DND-41 (cell line): Measurements from ENCODE around the gene ALKBH7.

Source experiments
- ATAC-seq: fragments of 200-7000 bp; cut with Tn5 transposase; 3 replicates; pipeline ENCODE4 v1.9.1; 2021; ENCODE audit warnings: low read depth; ENCODE audit not compliant: insufficient read depth
- DNase-seq: peaks from one replicate; pipeline ENCODE4 v3.0.0-alpha.2; 2020
- H2AFZ ChIP-seq: 2 replicates; pipeline ENCODE4 v1.6.0; 2012; ENCODE audit warnings: low read depth, low read length
- H3K27ac ChIP-seq: 2 replicates; pipeline ENCODE4 v1.5.1; 2012; ENCODE audit warnings: low read length, inconsistent platforms
- H3K27me3 ChIP-seq: fragments of 200-600 bp; sonication (generic); 2 replicates; pipeline ENCODE4 v1.6.0; 2012; ENCODE audit warnings: low read length, mild to moderate bottlenecking, inconsistent platforms; ENCODE audit not compliant: insufficient read depth, poor library complexity
- H3K36me3 ChIP-seq: 2 replicates; pipeline ENCODE4 v1.5.1; 2012; ENCODE audit warnings: low read length, inconsistent platforms; ENCODE audit not compliant: insufficient read depth
- H3K4me1 ChIP-seq: 2 replicates; pipeline ENCODE4 v1.5.1; 2012; ENCODE audit warnings: mild to moderate bottlenecking, low read length; ENCODE audit not compliant: insufficient read depth
- H3K4me2 ChIP-seq: 2 replicates; pipeline ENCODE4 v1.6.0; 2012; ENCODE audit warnings: mild to moderate bottlenecking, moderate library complexity, low read length, inconsistent platforms; ENCODE audit not compliant: insufficient read depth
- H3K4me3 ChIP-seq, 2 experiments: fragments of 200-600 bp in 1 of 2; shearing (Covaris generic) in 1 of 2; 2 replicates each; pipeline ENCODE4 v1.5.1; 2012 to 2016; ENCODE audit warnings: inconsistent platforms in 2 of 2, low read length in 2 of 2, mild to moderate bottlenecking in 2 of 2, low read depth in 1 of 2, moderate library complexity in 1 of 2
- H3K79me2 ChIP-seq: 2 replicates; pipeline ENCODE4 v1.6.0; 2012; ENCODE audit warnings: low read length, inconsistent platforms; ENCODE audit not compliant: insufficient read depth
- H3K9ac ChIP-seq: 2 replicates; pipeline ENCODE4 v1.6.0; 2012; ENCODE audit warnings: low read depth, mild to moderate bottlenecking, inconsistent platforms, low read length, moderate library complexity
- H3K9me3 ChIP-seq: 2 replicates; pipeline ENCODE4 v1.5.1; 2012; ENCODE audit warnings: low read length, moderate library complexity, mild to moderate bottlenecking, inconsistent platforms; ENCODE audit not compliant: insufficient read depth, severe bottlenecking
- H4K20me1 ChIP-seq: 2 replicates; pipeline ENCODE4 v1.6.0; 2012; ENCODE audit warnings: low read length; ENCODE audit not compliant: insufficient read depth
- EZH2 ChIP-seq: IDR thresholded peaks from 3 replicates; pipeline ENCODE4 v1.6.1; 2012; ENCODE audit warnings: borderline replicate concordance, low read depth, mild to moderate bottlenecking, moderate library complexity, low read length, inconsistent platforms; ENCODE audit not compliant: severe bottlenecking
- TF ChIP-seq, protein P1 (sequence below): IDR thresholded peaks from 2 replicates; pipeline ENCODE4 v1.5.1; 2012; ENCODE audit warnings: borderline replicate concordance, low read length, moderate library complexity, mild to moderate bottlenecking; ENCODE audit not compliant: poor library complexity, severe bottlenecking; ENCODE audit errors: extremely low read depth

Gene ALKBH7

DNA sequence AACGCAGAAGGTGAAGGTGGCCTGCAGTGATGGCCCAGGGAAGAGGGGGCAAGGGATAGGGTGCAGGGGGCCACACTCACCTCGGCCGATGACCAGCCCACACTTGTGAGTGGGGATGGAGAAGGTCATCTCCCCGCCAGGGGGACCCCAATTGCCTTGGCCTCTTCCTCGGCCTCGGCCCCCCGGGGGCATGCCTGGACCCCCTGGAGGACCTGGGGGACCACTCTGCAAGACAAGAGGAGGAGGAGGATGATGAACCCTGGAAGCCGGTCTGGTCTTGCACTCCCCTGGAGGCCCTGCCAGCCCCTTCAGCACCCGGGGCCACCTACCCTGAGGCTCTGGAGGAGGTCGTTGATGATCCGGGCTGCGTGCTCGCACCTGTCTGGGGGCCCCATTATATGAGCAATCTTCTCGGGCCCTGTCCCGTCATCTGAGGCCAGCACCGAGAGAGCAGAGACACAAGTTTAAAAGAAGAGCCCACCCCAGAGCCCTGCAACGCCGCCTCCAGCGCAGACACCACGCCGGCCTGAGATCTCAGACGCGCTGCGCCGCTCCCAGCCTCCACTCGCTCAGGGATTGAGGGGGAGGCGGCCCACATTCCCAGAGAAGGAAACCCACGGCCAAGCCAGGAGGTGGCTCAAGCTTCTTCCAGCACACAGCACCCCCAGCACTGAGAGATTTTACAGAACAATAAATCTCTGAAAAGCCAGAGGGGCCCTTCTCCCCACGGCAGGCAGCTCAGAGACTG is 44.2 kb downstream of the ALKBH7 start:
- no peak overlapping the region for H2AFZ ChIP-seq
- H3K79me2 ChIP-seq, result peaks cover 43% of the 10 kb centered on the region
- DNase-seq (no peak), ATAC-seq (no peak)
- H4K20me1 ChIP-seq, result peaks cover 87% of the 10 kb centered on the region
- H3K36me3 ChIP-seq, result peaks cover 84% of the 10 kb centered on the region
- H3K27me3 ChIP-seq, result no peaks in the 10 kb centered on the region
- H3K4me2 ChIP-seq, result no peak overlapping the region
- peaks cover 6% of the 10 kb centered on the region for H3K4me1 ChIP-seq
- H3K4me3 ChIP-seq, result no peak overlapping the region
- H3K27ac ChIP-seq, result no peak overlapping the region
- no peaks in the 10 kb centered on the region for H3K9me3 ChIP-seq
- TF ChIP-seq EZH2, result no peak
- TF ChIP-seq, protein P1, sequence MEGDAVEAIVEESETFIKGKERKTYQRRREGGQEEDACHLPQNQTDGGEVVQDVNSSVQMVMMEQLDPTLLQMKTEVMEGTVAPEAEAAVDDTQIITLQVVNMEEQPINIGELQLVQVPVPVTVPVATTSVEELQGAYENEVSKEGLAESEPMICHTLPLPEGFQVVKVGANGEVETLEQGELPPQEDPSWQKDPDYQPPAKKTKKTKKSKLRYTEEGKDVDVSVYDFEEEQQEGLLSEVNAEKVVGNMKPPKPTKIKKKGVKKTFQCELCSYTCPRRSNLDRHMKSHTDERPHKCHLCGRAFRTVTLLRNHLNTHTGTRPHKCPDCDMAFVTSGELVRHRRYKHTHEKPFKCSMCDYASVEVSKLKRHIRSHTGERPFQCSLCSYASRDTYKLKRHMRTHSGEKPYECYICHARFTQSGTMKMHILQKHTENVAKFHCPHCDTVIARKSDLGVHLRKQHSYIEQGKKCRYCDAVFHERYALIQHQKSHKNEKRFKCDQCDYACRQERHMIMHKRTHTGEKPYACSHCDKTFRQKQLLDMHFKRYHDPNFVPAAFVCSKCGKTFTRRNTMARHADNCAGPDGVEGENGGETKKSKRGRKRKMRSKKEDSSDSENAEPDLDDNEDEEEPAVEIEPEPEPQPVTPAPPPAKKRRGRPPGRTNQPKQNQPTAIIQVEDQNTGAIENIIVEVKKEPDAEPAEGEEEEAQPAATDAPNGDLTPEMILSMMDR, result no peak
- H3K9ac ChIP-seq, result no peak overlapping the region

DNA sequence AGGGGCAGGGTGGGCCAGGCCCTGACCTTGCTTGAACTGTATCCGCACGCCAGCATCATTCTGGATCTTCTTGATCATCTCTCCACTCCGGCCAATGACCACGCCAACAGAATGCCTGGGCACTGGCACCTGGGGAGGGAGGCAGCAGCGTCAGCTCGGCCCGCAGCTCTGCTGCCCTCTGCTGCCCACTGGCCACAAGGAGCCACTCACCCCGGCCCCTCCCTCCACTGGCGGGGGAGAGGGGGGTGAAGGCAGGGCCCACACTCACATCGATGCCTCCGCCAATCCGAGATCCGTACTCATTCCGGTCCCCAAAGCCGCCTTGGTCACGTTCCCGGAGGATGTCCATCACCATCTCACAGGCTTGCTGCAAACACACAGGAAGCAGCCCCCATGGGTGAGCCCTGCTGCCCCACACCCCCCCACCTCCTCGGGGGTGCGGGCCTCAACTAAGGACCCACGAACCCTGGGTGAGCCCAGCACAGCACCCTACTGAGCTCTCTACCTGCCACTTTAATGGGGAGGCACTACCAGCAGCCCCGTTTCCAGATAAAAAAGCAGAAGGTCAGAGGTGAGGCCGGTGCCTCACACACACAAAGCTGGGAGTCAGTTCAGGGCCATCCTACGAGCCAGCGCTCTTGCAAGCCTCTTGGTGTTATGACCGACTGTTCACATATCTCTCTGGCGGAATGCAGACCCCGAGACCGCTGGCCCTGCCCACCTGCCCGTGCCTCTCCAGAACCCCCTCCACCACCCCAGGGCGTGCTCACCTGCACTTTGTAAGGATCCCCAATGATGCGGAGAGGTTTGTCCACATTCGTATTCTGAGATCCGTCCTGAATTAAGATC is 45.3 kb downstream of the ALKBH7 start:
- Histone ChIP-seq H3K4me2 (no peak overlapping the region), H3K27ac (no peak overlapping the region), H3K4me3 (no peak overlapping the region), H3K36me3 (peaks cover 92% of the 10 kb centered on the region), H3K4me1 (peaks cover 17% of the 10 kb centered on the region), H3K9ac (no peak overlapping the region), H3K9me3 (no peaks in the 10 kb centered on the region), H3K27me3 (no peaks in the 10 kb centered on the region), H3K79me2 (peaks cover 54% of the 10 kb centered on the region), H4K20me1 (peaks cover 88% of the 10 kb centered on the region), H2AFZ (no peak overlapping the region)
- no peak for ATAC-seq
- no peak for DNase-seq
- TF ChIP-seq, protein P1, result peak; percentile 17
- no peak for TF ChIP-seq EZH2

DNA sequence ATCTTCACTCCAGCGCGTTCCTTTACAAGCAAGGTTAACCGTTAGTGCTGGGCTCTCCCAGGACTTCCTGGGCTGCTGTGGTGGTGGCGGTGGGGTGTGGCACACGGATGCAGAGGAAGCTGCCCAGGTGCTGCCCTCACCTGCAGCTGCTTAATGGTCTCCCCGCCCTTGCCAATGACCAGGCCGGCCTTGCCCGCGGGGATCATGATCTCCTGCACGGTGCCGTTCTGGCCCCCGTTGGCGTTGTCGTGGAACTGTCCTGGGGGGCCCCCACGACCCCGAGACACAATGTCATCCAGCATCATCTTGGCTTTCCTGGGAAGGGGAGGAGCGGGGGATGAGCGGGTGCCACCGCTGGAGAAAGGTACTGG is 46.0 kb downstream of the ALKBH7 start:
- ATAC-seq, result no peak

More for the DNA sequence above, 46.0 kb downstream of the ALKBH7 start:
- TF ChIP-seq EZH2, result no peak
- TF ChIP-seq, protein P1, result no peak
- no peaks in the 10 kb centered on the region for H3K9me3 ChIP-seq
- H3K36me3 ChIP-seq, result peaks cover 98% of the 10 kb centered on the region
- no peak overlapping the region for H3K4me2 ChIP-seq
- H3K4me1 ChIP-seq, result peaks cover 23% of the 10 kb centered on the region
- no peak overlapping the region for H3K9ac ChIP-seq
- H2AFZ ChIP-seq, result no peak overlapping the region
- H4K20me1 ChIP-seq, result peaks cover 94% of the 10 kb centered on the region
- no peak overlapping the region for H3K4me3 ChIP-seq
- no peaks in the 10 kb centered on the region for H3K27me3 ChIP-seq
- H3K27ac ChIP-seq, result no peak overlapping the region
- no peak for DNase-seq
- H3K79me2 ChIP-seq, result peaks cover 60% of the 10 kb centered on the region
